Smooth muscle cell (in vitro differentiated cells): ENCODE results near the gene SLC25A22. TPM values are rescaled to one million over a fixed set of nuclear protein-coding genes. Genes with fewer than 3 reads are reported as not detected.

ENCODE experiments used
- DNase-seq: peaks from one replicate; lab custom pipeline; 2025; ENCODE audit not compliant: unreplicated experiment; lab: John Stamatoyannopoulos, UW
- H2AFZ ChIP-seq: fragments of 200-600 bp; sonication (generic); 2 replicates; pipeline ENCODE4 v1.6.0; 2016; ENCODE audit warnings: antibody characterized with exemption, low read depth, mild to moderate bottlenecking
- H3F3A ChIP-seq: fragments of 200-600 bp; sonication (generic); 2 replicates; pipeline ENCODE4 v1.6.0; 2017; ENCODE audit warnings: antibody characterized with exemption, low read depth
- H3K27ac ChIP-seq: fragments of 200-600 bp; sonication (generic); 2 replicates; pipeline ENCODE4 v1.5.1; 2016; ENCODE audit warnings: low read depth, mild to moderate bottlenecking
- H3K27me3 ChIP-seq: fragments of 200-600 bp; sonication (generic); 2 replicates; pipeline ENCODE4 v1.6.1; 2016; ENCODE audit warnings: low read depth, mild to moderate bottlenecking
- H3K36me3 ChIP-seq: fragments of 200-600 bp; sonication (generic); 2 replicates; pipeline ENCODE4 v1.5.1; 2016; ENCODE audit warnings: low read depth
- H3K4me1 ChIP-seq: fragments of 200-600 bp; sonication (generic); 2 replicates; pipeline ENCODE4 v1.5.1; 2016; ENCODE audit warnings: low read depth
- H3K4me2 ChIP-seq: fragments of 200-600 bp; sonication (generic); 2 replicates; pipeline ENCODE4 v1.6.0; 2016; ENCODE audit warnings: mild to moderate bottlenecking
- H3K4me3 ChIP-seq: fragments of 200-600 bp; sonication (generic); 2 replicates; pipeline ENCODE4 v1.5.1; 2016; ENCODE audit warnings: mild to moderate bottlenecking
- H3K79me2 ChIP-seq: fragments of 200-600 bp; sonication (generic); 2 replicates; pipeline ENCODE4 v1.6.0; 2016; ENCODE audit warnings: low read depth, mild to moderate bottlenecking
- H3K9ac ChIP-seq: fragments of 200-600 bp; sonication (generic); 2 replicates; pipeline ENCODE4 v1.6.0; 2016; ENCODE audit warnings: low read depth
- H3K9me3 ChIP-seq: fragments of 200-600 bp; sonication (generic); replicated peaks from 2 replicates; pipeline ENCODE4 v1.5.1; 2016; ENCODE audit warnings: low read depth
- H4K20me1 ChIP-seq: fragments of 200-600 bp; sonication (generic); 2 replicates; pipeline ENCODE4 v1.6.0; 2016; ENCODE audit warnings: low read depth
- CTCF ChIP-seq: fragments of 200-600 bp; sonication (generic); IDR thresholded peaks from 2 replicates; pipeline ENCODE4 v1.5.1; 2017; ENCODE audit warnings: borderline replicate concordance, mild to moderate bottlenecking, antibody characterized with exemption; ENCODE audit not compliant: insufficient read depth, poor library complexity, severe bottlenecking
- WGBS: methylation state at CpG from one replicate; pipeline ENCODE4 v1.1.7; 2016; ENCODE audit warnings: low lambda C conversion rate; 5-methylcytosine and 5-hydroxymethylcytosine counted together
- polyA plus RNA-seq: library from polyadenylated mRNA; unstranded; fragments of >200 nt; fragmentation: Nextera tagmentation; extraction: Ambion mirVana; gene quantifications from 2 replicates; pipeline ENCODE4 v1.2.1, GENCODE V29; 2016
- total RNA-seq: library from RNA; depleted of rRNA; stranded (reverse); fragments of >200 nt; gene quantifications from 2 replicates; pipeline ENCODE4 v1.2.3, GENCODE V29; 2014

The SLC25A22 gene
- total and polyA plus RNA-seq, 2 experiments from 2014 or later: 6.9 to 25.2 TPM

DNA sequence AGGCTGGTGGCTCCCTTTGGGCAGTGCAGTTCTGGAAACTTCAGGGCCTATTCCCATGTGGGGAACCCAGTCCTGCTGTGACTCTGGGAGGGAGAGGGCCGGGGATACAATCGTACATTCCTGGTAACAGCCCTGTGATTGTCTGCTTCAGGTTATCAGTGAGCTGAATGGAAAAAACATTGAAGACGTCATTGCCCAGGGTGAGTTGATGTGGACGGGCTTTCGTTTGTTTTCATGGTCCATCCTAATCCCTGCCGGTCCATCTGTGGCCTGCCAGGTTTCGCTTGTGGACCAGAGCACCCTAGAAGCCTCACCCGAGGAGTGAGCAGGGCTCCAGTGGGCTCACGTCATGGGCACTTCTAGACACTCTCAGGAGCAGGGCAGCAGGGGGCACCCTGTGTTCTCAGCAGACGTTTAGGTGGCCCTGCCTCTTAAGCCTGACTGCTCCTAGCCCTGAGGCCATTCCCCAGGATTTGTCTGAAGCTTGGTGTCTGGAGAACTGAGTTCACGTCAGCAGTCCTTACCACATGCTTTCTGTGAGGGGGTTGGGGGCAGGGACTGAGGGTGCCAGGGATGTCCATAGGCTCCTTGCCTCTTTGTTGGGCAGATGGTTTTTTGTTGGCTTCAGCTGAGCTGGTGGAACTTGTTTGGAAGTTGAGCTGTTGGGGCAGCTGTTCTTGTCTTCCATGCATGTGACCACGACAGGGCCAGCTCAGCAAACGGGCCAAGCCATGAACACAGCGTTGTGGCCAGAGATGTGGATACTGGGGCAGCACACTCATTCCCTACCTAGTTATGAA is 13.6 kb upstream of the SLC25A22 start:
- Histone ChIP-seq H3K27me3 (no peaks in the 10 kb centered on the region), H3K4me3 (no peak overlapping the region), H2AFZ (no peak overlapping the region), H3K9me3 (no peaks in the 10 kb centered on the region), H4K20me1 (peaks cover 35% of the 10 kb centered on the region), H3K9ac (peak overlapping the region; percentile 98), H3K27ac (peak overlapping the region; percentile 98), H3F3A (peaks cover 11% of the 10 kb centered on the region), H3K79me2 (peaks cover 38% of the 10 kb centered on the region), H3K36me3 (no peaks in the 10 kb centered on the region), H3K4me2 (peak overlapping the region; percentile 99), H3K4me1 (peaks cover 15% of the 10 kb centered on the region)
- TF ChIP-seq CTCF: no peak
- 84% methylated on average over 14 of the region's 14 CpGs for WGBS
- DNase-seq: no peak

DNA sequence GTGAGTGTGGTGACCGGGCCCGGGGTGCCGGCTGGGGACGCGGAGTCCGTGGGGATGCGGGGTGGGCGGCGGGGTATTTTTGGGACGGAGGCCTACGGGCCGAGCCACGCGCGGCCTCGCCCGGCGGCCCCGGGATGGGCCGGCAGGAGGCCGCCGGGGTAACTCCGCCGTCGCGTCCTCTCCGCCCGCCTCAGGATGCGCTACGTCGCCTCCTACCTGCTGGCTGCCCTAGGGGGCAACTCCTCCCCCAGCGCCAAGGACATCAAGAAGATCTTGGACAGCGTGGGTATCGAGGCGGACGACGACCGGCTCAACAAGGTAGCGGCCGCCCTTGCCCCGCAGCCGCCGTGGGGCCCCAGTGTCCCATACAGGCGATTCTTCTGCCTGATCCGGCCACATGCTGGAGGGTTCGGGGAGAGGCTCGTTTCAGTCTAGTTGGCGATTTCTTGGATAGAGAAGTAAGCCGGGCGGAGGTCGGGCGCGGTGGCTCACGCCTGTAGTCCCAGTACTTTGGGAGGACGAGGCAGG is 12.0 kb upstream of the SLC25A22 start:
- no peak for TF ChIP-seq CTCF
- H4K20me1 ChIP-seq: peaks cover 35% of the 10 kb centered on the region
- H3K4me1 ChIP-seq: peaks cover 15% of the 10 kb centered on the region
- H3K36me3 ChIP-seq: no peaks in the 10 kb centered on the region
- H3F3A ChIP-seq: peaks cover 11% of the 10 kb centered on the region
- no peaks in the 10 kb centered on the region for H3K9me3 ChIP-seq
- DNase-seq: no peak
- peak overlapping the region; percentile 98 for H3K9ac ChIP-seq
- under 1% methylated on average over 41 of the region's 55 CpGs for WGBS
- peak overlapping the region; percentile 98 for H3K27ac ChIP-seq
- H3K27me3 ChIP-seq: no peaks in the 10 kb centered on the region
- H3K79me2 ChIP-seq: peaks cover 38% of the 10 kb centered on the region
- H2AFZ ChIP-seq: no peak overlapping the region
- H3K4me2 ChIP-seq: peak overlapping the region; percentile 99
- H3K4me3 ChIP-seq: peak overlapping the region; percentile 95

DNA sequence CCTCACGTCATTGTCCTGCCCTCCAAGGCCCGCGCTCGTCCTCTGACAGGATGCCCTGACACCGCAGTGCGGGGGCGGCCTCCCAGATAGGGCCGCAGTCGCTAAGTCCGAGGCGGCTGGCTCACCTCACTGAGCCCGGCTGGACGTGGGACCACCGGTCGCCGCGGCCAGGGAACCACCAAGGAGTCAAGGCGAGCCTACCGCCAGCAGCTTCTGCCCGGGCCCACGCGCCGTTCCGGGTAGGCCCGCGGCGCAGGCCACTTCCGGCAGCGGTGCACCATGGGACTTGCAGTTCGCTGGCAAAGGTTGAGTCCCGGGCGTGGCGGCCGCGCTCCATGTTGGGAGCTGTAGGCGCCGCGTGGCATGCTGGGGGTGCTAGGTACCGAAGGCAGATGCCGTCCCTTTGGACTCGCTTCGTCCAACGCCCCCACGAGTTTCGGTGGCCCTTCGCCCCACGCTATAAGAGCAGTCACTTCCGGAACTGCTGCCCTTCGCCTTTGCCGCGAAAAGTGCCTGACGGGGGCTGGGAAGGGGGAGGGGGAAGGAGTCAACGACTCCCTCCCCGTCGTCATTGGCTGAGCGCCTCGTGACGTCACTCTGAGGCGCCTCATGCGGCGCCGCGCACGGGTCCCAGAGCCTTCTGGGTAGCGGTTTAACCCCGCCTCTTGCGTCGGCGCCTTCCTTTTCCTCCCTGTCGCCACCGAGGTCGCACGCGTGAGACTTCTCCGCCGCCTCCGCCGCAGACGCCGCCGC is 11.4 kb upstream of the SLC25A22 start, which contains the start of gene RPLP2:
TSS of gene RPLP2 (plus strand) at position 681 of the 753 bp plus-strand sequence. CDS start 268 bp downstream, outside the sequence.
- peaks cover 35% of the 10 kb centered on the region for H4K20me1 ChIP-seq
- peak within 1 kb of the TSS; percentile 99 for H3K4me2 ChIP-seq
- H3K9me3 ChIP-seq: no peaks in the 10 kb centered on the region
- peak within 1 kb of the TSS; percentile 36 for H2AFZ ChIP-seq
- H3K27me3 ChIP-seq: no peaks in the 10 kb centered on the region
- H3K4me1 ChIP-seq: peaks cover 19% of the 10 kb centered on the region
- H3F3A ChIP-seq: peaks cover 11% of the 10 kb centered on the region
- H3K4me3 ChIP-seq: peak within 1 kb of the TSS; percentile 95
- WGBS: under 1% methylated on average over 73 of the region's 81 CpGs
- H3K9ac ChIP-seq: peak within 1 kb of the TSS; percentile 98
- peak; percentile 99 for DNase-seq
- H3K36me3 ChIP-seq: no peaks in the 10 kb centered on the region
- H3K27ac ChIP-seq: peak within 1 kb of the TSS; percentile 98
- peaks cover 38% of the 10 kb centered on the region for H3K79me2 ChIP-seq
- no peak for TF ChIP-seq CTCF
